Gastroesophageal sphincter (tissue), 4 donors: Measurements from ENCODE around the gene KPTN. TPM values are rescaled to one million over a fixed set of nuclear protein-coding genes. Genes with fewer than 3 reads are reported as not detected.

ENCODE experiments used
- ATAC-seq: fragments of 150-250 bp; one replicate; pipeline ENCODE4 v1.9.1; 2016; ENCODE audit warnings: mild to moderate bottlenecking, moderate library complexity
- H3K27ac ChIP-seq, 4 donors: fragments of 200-600 bp; sonication (generic) in 3 of 4; 1 replicate in 3 of 4; 2 replicates in 1 of 4; pipeline ENCODE4 v1.5.1; 2016 to 2019
- H3K27me3 ChIP-seq: fragments of 200-600 bp; sonication (generic); one replicate; pipeline ENCODE4 v1.5.1; 2019
- H3K36me3 ChIP-seq, 2 donors: fragments of 200-600 bp; sonication (generic); one replicate each; pipeline ENCODE4 v1.5.1; 2019; ENCODE audit warnings: control low read depth in 1 of 2
- H3K4me1 ChIP-seq, 3 donors: fragments of 200-600 bp; sonication (generic); 1 replicate in 2 of 3; 2 replicates in 1 of 3; pipeline ENCODE4 v1.5.1; 2016 to 2019; ENCODE audit warnings: control low read depth in 2 of 3
- H3K4me3 ChIP-seq, 2 donors: fragments of 200-600 bp; sonication (generic); one replicate each; pipeline ENCODE4 v1.5.1; 2019; ENCODE audit warnings: mild to moderate bottlenecking in 1 of 2, moderate library complexity in 1 of 2
- H3K9me3 ChIP-seq, 3 donors: fragments of 200-600 bp; sonication (generic); one replicate each; pipeline ENCODE4 v1.5.1; 2017 to 2019; ENCODE audit warnings: control low read depth in 2 of 3
- CTCF ChIP-seq, 4 experiments: fragments of 200-600 bp in 2 of 4; fragments of 450-650 bp in 2 of 4; sonication (generic) in 1 of 4; IDR thresholded peaks; one replicate each; pipeline ENCODE4 v1.5.1; 2017 to 2019; ENCODE audit warnings: antibody characterized with exemption in 4 of 4, mild to moderate bottlenecking in 2 of 4, moderate library complexity in 2 of 4
- EP300 ChIP-seq: sonication (generic); formaldehyde crosslinking; IDR thresholded peaks from one replicate; pipeline ENCODE4 v1.6.1; 2017; ENCODE audit warnings: antibody characterized with exemption, mild to moderate bottlenecking
- POLR2A ChIP-seq, 2 donors: fragments of 450-650 bp; IDR thresholded peaks; one replicate each; pipeline ENCODE4 v1.6.1; 2017; ENCODE audit warnings: antibody characterized with exemption in 2 of 2, mild to moderate bottlenecking in 2 of 2, moderate library complexity in 1 of 2
- POLR2AphosphoS5 ChIP-seq: sonication (generic); formaldehyde crosslinking; IDR thresholded peaks from one replicate; pipeline ENCODE4 v1.6.1; 2017; ENCODE audit warnings: antibody characterized with exemption
- WGBS, 2 donors: methylation state at CpG; one replicate each; pipeline ENCODE4 v1.1.5; 2018; ENCODE audit warnings: low coverage in 1 of 2; 5-methylcytosine and 5-hydroxymethylcytosine counted together
- total RNA-seq, 4 donors: library from RNA; depleted of rRNA; stranded (reverse); fragments of >200 nt; gene quantifications; one replicate each; pipeline ENCODE4 v1.1.0, GENCODE V29; 2016

The KPTN gene
- total RNA-seq, 4 donors from 2014 or later = 2.4 to 4.3 (median 3.4) TPM

- peaks cover 0 to 12% (median 0%) of the 10 kb centered on the region in 3 donors for H3K9me3 ChIP-seq
- H3K36me3 ChIP-seq = peaks cover 0 to 35% of the 10 kb centered on the region in 2 donors
- H3K27ac ChIP-seq = no peak overlapping the region
- TF ChIP-seq EP300 = no peak
- TF ChIP-seq CTCF (IDR thresholded peaks at IDR 0.05) = no peak
- TF ChIP-seq POLR2AphosphoS5 = no peak
- TF ChIP-seq POLR2A (IDR thresholded peaks at IDR 0.05) = no peak
- no peak for ATAC-seq
- H3K27me3 ChIP-seq = peaks cover 54% of the 10 kb centered on the region
- peaks cover 0 to 7% (median 0%) of the 10 kb centered on the region in 3 donors for H3K4me1 ChIP-seq
- 35 to 49% methylated on average over 4 to 5 of the region's 5 CpGs for WGBS, 2 donors
- H3K4me3 ChIP-seq = no peak overlapping the region
Measured at GRCh38 chr19:47458672-47459071, 25.3 kb downstream of the KPTN start.

- TF ChIP-seq POLR2A (IDR thresholded peaks at IDR 0.05) (no peak), POLR2AphosphoS5 (no peak), EP300 (no peak), CTCF (IDR thresholded peaks at IDR 0.05) (no peak)
- no CpG with 5 or more reads among the region's 77 CpGs for WGBS, 2 donors
- H3K27ac ChIP-seq = no peak overlapping the region
- peaks cover 0 to 44% of the 10 kb centered on the region in 2 donors for H3K36me3 ChIP-seq
- peaks cover 0 to 12% (median 0%) of the 10 kb centered on the region in 3 donors for H3K9me3 ChIP-seq
- no peak for ATAC-seq
- peaks cover 54% of the 10 kb centered on the region for H3K27me3 ChIP-seq
- H3K4me3 ChIP-seq = no peak overlapping the region
- H3K4me1 ChIP-seq = peaks cover 0 to 7% (median 0%) of the 10 kb centered on the region in 3 donors
Measured at GRCh38 chr19:47456721-47457474, 27.1 kb downstream of the KPTN start.

- 43 to 49% methylated on average over 2 to 5 of the region's 7 CpGs for WGBS, 2 donors
- Histone ChIP-seq H3K36me3 (peaks cover 0 to 24% of the 10 kb centered on the region in 2 donors), H3K27me3 (peaks cover 39% of the 10 kb centered on the region), H3K9me3 (peaks cover 0 to 2% (median 0%) of the 10 kb centered on the region in 3 donors), H3K27ac (no peak overlapping the region), H3K4me3 (no peak overlapping the region), H3K4me1 (peaks cover 0 to 28% (median 12%) of the 10 kb centered on the region in 3 donors)
- no peak for TF ChIP-seq POLR2A (IDR thresholded peaks at IDR 0.05)
- no peak for TF ChIP-seq CTCF (IDR thresholded peaks at IDR 0.05)
- TF ChIP-seq EP300 = no peak
- TF ChIP-seq POLR2AphosphoS5 = no peak
- no peak for ATAC-seq
Measured at GRCh38 chr19:47450478-47450877, 33.5 kb downstream of the KPTN start.

GRCh38 chr19:47448360-47448727, 35.7 kb downstream of the KPTN start:
- 23 to 42% methylated on average over 2 to 8 of the region's 9 CpGs for WGBS, 2 donors
- no peak for ATAC-seq
- Histone ChIP-seq H3K36me3 (peaks cover 0 to 14% of the 10 kb centered on the region in 2 donors), H3K4me1 (peaks cover 0 to 31% (median 12%) of the 10 kb centered on the region in 3 donors), H3K4me3 (no peak overlapping the region), H3K27ac (no peak overlapping the region), H3K27me3 (peaks cover 59% of the 10 kb centered on the region), H3K9me3 (no peaks in the 10 kb centered on the region)
- TF ChIP-seq CTCF (IDR thresholded peaks at IDR 0.05) (no peak), POLR2A (IDR thresholded peaks at IDR 0.05) (no peak)
